Measurements from ENCODE around the gene METTL22.

METTL22 gene

DNA sequence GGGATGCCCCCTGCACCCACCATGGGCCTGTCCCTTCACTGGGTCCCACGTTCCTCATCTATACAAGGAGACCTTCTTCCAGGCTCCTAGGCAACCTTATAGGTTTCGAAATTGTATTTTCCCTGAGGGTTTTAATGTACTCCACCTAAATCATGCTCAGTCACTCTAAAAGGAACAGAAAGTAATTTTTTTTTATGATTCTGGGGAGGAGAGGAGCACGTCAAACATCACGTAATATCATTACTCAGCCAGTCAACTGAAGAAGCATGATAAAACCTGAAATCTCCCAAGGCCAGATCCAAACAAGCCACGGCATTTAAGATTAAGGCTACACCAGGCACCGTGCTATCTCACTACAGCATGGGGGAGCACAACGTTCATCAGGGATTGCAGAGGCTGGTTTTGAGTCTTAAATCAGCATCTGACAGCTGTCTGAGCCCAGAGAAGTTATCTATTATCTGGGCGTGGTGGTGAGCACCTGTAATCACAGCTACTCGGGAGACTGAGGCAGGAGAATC is 27.3 kb upstream of the METTL22 start:
- DNase-seq, result no peak

- DNase-seq, result no peak
Observed at GRCh38 chr16:8595783-8596182, 25.7 kb upstream of the METTL22 start.

GRCh38 chr16:8596581-8596980 is 24.9 kb upstream of the METTL22 start:
- no peak for DNase-seq

- no peak for DNase-seq
Observed at GRCh38 chr16:8600144-8600775, 21.2 kb upstream of the METTL22 start.

DNA sequence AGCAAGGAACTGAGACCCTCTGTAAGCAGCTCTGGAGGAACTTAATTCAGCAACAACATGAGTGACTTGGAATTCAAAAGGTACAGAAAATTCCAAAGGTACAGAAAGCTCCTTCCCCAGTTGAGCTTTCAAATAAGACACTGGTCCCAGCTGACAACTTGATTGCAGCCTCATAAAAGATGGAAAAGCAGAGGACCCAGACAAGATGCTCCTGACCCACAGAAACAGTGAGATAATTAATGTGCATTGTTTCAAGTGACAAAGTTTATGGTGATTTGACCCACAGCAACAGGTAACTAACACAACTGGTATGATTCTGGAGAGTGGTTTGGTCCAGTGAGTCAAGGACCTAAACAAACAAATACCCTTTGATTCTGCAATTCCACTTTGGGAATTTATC is 15.9 kb upstream of the METTL22 start:
- DNase-seq, result no peak

GRCh38 chr16:8607214-8607613 is 14.3 kb upstream of the METTL22 start:
- no peak for DNase-seq

GRCh38 chr16:8611122-8611521 is 10.4 kb upstream of the METTL22 start:
- no peak for DNase-seq

DNA sequence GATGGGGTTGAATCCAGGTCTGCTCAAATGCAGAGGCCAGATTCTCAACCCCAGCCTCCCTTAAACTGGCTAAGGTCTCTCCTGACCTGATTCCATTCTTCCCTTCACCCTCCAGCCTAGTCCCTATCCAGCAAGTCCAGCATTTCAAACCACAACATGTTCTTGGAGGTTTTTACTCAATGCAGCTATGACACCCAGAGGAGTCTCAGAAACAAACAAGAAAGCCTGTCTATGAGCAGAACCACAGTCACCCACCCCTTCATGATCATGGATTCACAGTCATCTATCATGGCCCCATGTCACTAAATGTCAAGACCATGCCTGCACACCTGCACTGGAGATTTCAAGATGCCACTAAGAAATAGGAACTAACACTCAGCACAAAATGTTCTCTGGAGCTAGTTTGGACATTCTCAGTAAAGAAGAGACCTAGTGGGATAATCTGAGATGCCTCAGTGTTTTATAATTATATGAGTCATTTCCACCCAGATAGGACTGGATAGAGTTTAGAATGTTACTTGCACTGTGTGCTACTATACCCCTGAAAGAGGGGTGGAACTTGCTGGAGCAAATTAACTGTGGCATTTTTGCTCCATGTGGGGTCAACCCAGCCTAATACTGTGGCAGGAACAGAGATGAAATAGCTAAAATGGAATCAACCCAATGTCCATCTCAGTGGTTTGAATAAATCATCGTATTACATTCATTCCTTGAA is 9.5 kb upstream of the METTL22 start:
- no peak for DNase-seq

GRCh38 chr16:8614435-8615029 is 7.0 kb upstream of the METTL22 start:
- no peak for DNase-seq

- DNase-seq, result no peak
Observed at GRCh38 chr16:8619671-8620370, 1.7 kb upstream of the METTL22 start.

DNA sequence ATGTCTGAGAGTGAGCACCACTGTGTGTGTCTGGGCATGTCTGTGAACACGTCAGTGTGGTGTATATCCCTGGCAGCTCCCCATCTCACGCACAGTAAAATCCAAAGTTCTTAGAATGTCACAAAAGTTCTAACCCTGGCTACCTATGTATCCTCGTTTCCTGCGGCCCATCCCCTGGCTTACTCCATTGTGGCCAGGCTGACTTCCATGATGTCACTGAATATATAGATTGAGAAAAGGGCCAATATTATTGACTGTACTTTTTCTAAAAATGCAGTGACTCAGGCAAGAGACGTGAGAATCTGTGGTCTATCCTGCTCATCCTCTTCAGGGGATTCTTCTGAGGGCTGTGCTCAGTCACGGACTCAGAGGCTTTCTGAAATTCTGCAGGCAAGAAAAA is 963 bp upstream of the METTL22 start:
- no peak for DNase-seq

GRCh38 chr16:8621222-8621571 is 301 bp upstream of the METTL22 start:
- DNase-seq, result no peak

DNA sequence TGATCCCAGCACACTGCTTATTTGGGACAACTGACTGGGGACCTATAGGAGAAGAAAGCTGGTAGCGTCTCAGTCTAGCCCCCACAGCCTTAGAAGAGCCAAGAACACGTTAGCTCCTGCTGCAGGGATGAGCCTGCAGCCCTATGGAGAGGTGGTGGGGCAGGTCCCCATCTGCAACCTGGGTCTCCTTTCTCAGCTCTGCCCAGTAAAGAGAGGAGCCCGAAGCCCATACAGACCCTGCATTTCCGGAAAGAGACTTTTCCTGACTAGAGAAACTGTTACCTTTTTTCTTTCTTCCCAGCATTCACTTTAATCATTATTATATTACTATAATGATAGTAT is 788 bp downstream of the METTL22 start:
- no peak for DNase-seq

DNA sequence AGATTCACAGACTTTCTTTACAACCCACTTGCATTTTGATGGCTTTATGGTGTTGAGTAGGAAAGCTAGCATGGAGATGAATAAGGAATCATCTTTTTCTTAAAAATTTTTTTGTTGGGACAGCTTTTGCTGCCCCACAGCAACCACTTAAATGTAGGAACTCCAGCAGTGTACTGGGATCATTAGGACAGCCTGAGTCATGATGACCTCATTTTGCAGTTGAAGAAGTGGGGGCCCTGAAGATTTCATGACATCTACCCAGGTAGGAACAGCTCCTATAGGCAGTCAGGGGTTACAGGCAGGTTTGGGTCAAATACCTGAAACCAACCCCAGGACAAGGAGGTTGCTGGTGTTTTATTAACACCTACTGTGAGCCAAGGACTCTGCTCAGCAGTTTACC is 2.1 kb downstream of the METTL22 start:
- DNase-seq, result no peak

GRCh38 chr16:8625491-8626087 is 4.1 kb downstream of the METTL22 start:
- no peak for DNase-seq

- no peak for DNase-seq
Observed at GRCh38 chr16:8626946-8627345, 5.4 kb downstream of the METTL22 start.

GRCh38 chr16:8627456-8627855 is 6.0 kb downstream of the METTL22 start:
- no peak for DNase-seq

- DNase-seq, result no peak
Observed at GRCh38 chr16:8628981-8629725, 7.7 kb downstream of the METTL22 start.

DNA sequence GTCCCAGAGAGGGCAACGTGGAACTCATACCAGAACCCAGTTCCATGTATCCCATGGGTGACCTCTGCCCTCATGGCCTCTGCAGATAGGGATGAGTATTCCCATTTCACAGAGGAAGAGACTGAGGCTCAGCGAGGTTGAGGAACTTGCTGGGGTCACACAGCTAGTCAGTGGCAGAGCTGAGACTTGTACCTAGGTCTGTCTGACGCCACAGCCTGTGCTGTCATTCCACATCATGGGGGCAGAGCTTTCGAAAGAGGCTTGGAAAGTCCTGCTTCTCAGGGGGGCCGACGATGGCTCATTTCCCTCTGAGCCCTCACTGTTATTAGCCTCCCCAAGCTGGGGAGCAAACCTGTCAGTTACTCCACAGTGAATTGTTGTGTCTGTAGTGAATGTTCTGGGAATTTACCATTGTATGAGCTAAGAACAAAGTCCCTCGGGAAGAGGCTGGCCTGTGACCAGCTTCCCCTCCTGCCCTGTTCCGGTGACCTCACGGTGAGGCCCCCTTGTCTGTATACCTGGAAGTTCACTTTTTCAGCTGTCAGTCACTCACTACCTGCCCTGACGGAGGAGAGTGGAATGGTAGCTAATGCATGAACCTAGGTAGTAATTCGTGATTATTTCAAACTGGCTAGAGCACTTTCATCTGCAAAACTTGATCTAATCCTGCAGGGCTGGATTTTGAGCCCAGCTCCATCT is 8.9 kb downstream of the METTL22 start:
- no peak for DNase-seq

- DNase-seq, result no peak
Observed at GRCh38 chr16:8631373-8631772, 9.9 kb downstream of the METTL22 start.

DNA sequence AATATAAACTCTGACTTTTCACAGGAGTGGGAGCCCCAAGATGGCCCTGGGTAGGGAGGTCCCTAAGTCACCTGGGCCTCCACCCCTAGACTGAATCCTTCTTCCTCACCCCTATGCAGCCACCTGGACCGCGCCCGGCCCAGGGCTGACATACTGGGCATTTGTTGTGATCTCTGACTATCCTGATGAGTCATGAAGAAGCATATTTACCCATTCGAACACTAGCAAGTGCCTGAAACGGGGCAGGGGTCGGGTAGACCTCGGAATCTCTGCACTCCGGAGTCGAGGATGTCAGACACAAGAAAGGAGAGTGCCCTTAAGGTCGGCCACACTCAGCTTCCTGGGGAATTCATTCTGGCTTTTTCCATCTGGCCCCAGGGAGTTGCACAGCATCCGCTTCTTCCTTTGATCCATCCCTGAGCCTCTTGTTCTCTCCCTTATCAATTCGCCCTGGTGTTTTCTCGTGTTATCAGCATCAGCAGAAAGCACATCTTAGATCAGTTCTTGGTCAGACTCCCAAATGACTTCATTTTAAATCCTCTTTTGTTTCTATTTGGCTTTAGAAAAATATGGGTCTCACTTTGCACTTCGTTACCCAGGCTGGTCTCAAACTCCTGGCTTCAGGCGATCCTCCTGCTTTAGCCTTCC is 10.4 kb downstream of the METTL22 start:
- DNase-seq, result no peak

Measured in activated gamma-delta T cell (primary cell).